Stimulated activated CD8-positive, alpha-beta memory T cell treated with anti-CD3 and anti-CD28 coated beads, Interleukin-4, amount 100 ng/mL, for 48 hours (primary cell): ENCODE results near the gene ADCY3.

ENCODE experiments used
- DNase-seq: peaks from one replicate; pipeline ENCODE4 v3.0.0-alpha.2; 2020

Gene ADCY3

GRCh38 chr2:24827321-24828237, 92.5 kb downstream of the ADCY3 start:
- peak; percentile 76 for DNase-seq

GRCh38 chr2:24826773-24827145, 93.3 kb downstream of the ADCY3 start:
- DNase-seq = peak; percentile 17

GRCh38 chr2:24825883-24826772, 93.9 kb downstream of the ADCY3 start:
- DNase-seq = peak; percentile 24

GRCh38 chr2:24824966-24825882, 94.8 kb downstream of the ADCY3 start:
- DNase-seq = peak; percentile 66

GRCh38 chr2:24824071-24824588, 95.9 kb downstream of the ADCY3 start:
- DNase-seq = peak; percentile 21

- peak; percentile 16 for DNase-seq
Observed at GRCh38 chr2:24822049-24822706, 97.9 kb downstream of the ADCY3 start.

GRCh38 chr2:24821433-24821891, 98.6 kb downstream of the ADCY3 start:
- DNase-seq = peak; percentile 21

- DNase-seq = peak; percentile 22
Observed at GRCh38 chr2:24820598-24821432, 99.2 kb downstream of the ADCY3 start.

- DNase-seq = peak; percentile 16
Observed at GRCh38 chr2:24820175-24820513, 99.9 kb downstream of the ADCY3 start.

- peak; percentile 22 for DNase-seq
Observed at GRCh38 chr2:24819442-24820174, 100.4 kb downstream of the ADCY3 start.

GRCh38 chr2:24818721-24819167, 101.3 kb downstream of the ADCY3 start:
- DNase-seq = peak; percentile 25

- no peak for DNase-seq
Observed at GRCh38 chr2:24816884-24817283, 103.2 kb downstream of the ADCY3 start.

- peak; percentile 10 for DNase-seq
Observed at GRCh38 chr2:24816404-24816803, 103.6 kb downstream of the ADCY3 start.

- no peak for DNase-seq
Observed at GRCh38 chr2:24815171-24815570, 104.9 kb downstream of the ADCY3 start.

- DNase-seq = no peak
Observed at GRCh38 chr2:24814516-24814915, 105.5 kb downstream of the ADCY3 start.

- DNase-seq = no peak
Observed at GRCh38 chr2:24813691-24814137, 106.3 kb downstream of the ADCY3 start.

GRCh38 chr2:24809316-24810007, 110.6 kb downstream of the ADCY3 start:
- DNase-seq = no peak

GRCh38 chr2:24806661-24807036, 113.4 kb downstream of the ADCY3 start:
- DNase-seq = no peak
